MCF 10A (cell line): Measurements from ENCODE around the gene GBA2. TPM values are rescaled to one million over a fixed set of nuclear protein-coding genes. Genes with fewer than 3 reads are reported as not detected.

Source experiments
- BruUV-seq: library from RNA; stranded (reverse); fragments of 400-500 nt; replicated peaks from 2 replicates; lab custom pipeline; 2021; lab: Mats Ljungman, UMichigan
- CTCF ChIA-PET: fragments of 300-600 bp; sonication (Branson Sonifier 250); formaldehyde crosslinking; extraction: SDS; loops from one replicate; lab custom pipeline; 2021; ENCODE audit warnings: antibody characterized with exemption, inconsistent platforms; lab: Yijun Ruan, JAX
- POLR2A ChIA-PET: fragments of 300-600, 350-650 bp; sonication (Branson Sonifier 250); formaldehyde crosslinking; extraction: SDS; loops from one replicate; lab custom pipeline; 2020; ENCODE audit warnings: antibody characterized with exemption, inconsistent platforms; lab: Yijun Ruan, JAX
- DNase-seq: peaks from one replicate; pipeline ENCODE4 v3.0.0-alpha.2; 2018; ENCODE audit not compliant: unreplicated experiment
- H3K27ac Mint-ChIP-seq: one replicate; pipeline ENCODE4 v1.8.0; 2022; ENCODE audit warnings: mild to moderate bottlenecking, low read depth, mixed read lengths; ENCODE audit not compliant: unreplicated experiment
- H3K27me3 Mint-ChIP-seq: one replicate; pipeline ENCODE4 v1.8.0; 2022; ENCODE audit warnings: mixed read lengths; ENCODE audit not compliant: insufficient read depth, unreplicated experiment
- H3K36me3 Mint-ChIP-seq: one replicate; pipeline ENCODE4 v1.8.0; 2022; ENCODE audit warnings: mild to moderate bottlenecking, moderate library complexity, mixed read lengths; ENCODE audit not compliant: insufficient read depth, unreplicated experiment
- H3K4me1 Mint-ChIP-seq: one replicate; pipeline ENCODE4 v1.8.0; 2022; ENCODE audit warnings: mixed read lengths; ENCODE audit not compliant: insufficient read depth, unreplicated experiment
- H3K4me3 Mint-ChIP-seq: one replicate; pipeline ENCODE4 v1.8.0; 2022; ENCODE audit warnings: mild to moderate bottlenecking, moderate library complexity, mixed read lengths; ENCODE audit not compliant: unreplicated experiment
- H3K9me3 Mint-ChIP-seq: one replicate; pipeline ENCODE4 v1.8.0; 2022; ENCODE audit warnings: mixed read lengths; ENCODE audit not compliant: unreplicated experiment
- intact Hi-C: fragments of 100-400 bp; cut with micrococcal nuclease; formaldehyde crosslinking; loops from 2 replicates; pipeline ENCODE4 v1.14.1; 2022
- total RNA-seq: library from RNA; stranded (reverse); gene quantifications from 2 replicates; pipeline ENCODE4 v1.2.3, GENCODE V29; 2022
- TF ChIP-seq, protein P1 (sequence below): fragments of 200-600 bp; IDR thresholded peaks from one replicate; pipeline ENCODE4 v1.8.0; 2022; ENCODE audit warnings: antibody characterized with exemption, mild to moderate bottlenecking; ENCODE audit not compliant: unreplicated experiment

Gene GBA2
- total RNA-seq, 1 experiment from 2014 or later: 51.3 TPM

DNA sequence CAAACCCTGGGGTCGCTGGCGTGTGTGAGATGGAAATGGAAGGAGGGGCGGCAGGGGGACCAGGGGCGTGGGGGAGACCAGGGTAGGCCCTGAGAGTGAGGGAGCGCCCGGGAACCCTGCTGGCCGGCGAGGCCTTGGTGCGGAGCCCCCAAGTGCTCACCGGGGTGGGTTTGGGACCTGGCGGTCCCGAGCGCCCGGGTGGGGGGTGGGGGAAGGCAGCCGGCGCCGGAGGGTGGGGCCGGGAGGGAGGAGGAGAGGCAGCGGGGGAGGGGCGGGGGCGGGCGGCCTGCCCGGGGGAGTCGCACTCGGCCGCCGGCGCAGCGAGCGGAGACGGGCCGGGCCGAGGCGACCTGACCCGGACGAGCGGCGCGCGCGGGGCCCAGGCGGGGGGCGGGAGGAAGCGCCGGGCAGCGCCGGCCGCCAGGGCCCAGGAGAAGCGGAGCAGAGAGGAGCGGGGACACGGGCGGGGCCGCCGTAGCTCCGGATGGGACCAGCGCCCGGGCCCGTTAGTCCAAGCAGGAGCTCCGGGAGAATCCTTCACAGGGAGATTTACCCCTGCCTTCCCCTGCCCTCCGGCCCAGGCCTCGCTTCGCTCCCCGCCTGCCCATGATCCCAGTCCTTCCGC is 42.4 kb upstream of the GBA2 start, which contains the start of gene NPR2:
NPR2 (plus strand) TSS at position 295 of the 625 bp plus-strand sequence. CDS start 818 bp downstream, outside the sequence.
- ChIA-PET POLR2A (no interaction called here), CTCF (interaction anchor here (1.0 to 2.7 kb wide), 6 partner anchors 9 to 233 kb away, joined by 3 to 24 read pairs (median 4); no protein-coding TSS in a partner anchor)
- H3K4me3 Mint-ChIP-seq: no peak within 1 kb of the TSS
- TF ChIP-seq, protein P1, sequence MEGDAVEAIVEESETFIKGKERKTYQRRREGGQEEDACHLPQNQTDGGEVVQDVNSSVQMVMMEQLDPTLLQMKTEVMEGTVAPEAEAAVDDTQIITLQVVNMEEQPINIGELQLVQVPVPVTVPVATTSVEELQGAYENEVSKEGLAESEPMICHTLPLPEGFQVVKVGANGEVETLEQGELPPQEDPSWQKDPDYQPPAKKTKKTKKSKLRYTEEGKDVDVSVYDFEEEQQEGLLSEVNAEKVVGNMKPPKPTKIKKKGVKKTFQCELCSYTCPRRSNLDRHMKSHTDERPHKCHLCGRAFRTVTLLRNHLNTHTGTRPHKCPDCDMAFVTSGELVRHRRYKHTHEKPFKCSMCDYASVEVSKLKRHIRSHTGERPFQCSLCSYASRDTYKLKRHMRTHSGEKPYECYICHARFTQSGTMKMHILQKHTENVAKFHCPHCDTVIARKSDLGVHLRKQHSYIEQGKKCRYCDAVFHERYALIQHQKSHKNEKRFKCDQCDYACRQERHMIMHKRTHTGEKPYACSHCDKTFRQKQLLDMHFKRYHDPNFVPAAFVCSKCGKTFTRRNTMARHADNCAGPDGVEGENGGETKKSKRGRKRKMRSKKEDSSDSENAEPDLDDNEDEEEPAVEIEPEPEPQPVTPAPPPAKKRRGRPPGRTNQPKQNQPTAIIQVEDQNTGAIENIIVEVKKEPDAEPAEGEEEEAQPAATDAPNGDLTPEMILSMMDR: no peak
- BruUV-seq: no TSS peak
- H3K27me3 Mint-ChIP-seq: no peaks in the 10 kb centered on the region
- no peaks in the 10 kb centered on the region for H3K9me3 Mint-ChIP-seq
- H3K4me1 Mint-ChIP-seq: peaks cover 9% of the 10 kb centered on the region
- peaks cover 9% of the 10 kb centered on the region for H3K36me3 Mint-ChIP-seq
- no peak within 1 kb of the TSS for H3K27ac Mint-ChIP-seq
- no peak for DNase-seq
- intact Hi-C loops: loop anchor here (2.0 to 10.0 kb wide), 2 partner anchors 115 to 233 kb away; partner anchors contain the start of gene HRCT1

DNA sequence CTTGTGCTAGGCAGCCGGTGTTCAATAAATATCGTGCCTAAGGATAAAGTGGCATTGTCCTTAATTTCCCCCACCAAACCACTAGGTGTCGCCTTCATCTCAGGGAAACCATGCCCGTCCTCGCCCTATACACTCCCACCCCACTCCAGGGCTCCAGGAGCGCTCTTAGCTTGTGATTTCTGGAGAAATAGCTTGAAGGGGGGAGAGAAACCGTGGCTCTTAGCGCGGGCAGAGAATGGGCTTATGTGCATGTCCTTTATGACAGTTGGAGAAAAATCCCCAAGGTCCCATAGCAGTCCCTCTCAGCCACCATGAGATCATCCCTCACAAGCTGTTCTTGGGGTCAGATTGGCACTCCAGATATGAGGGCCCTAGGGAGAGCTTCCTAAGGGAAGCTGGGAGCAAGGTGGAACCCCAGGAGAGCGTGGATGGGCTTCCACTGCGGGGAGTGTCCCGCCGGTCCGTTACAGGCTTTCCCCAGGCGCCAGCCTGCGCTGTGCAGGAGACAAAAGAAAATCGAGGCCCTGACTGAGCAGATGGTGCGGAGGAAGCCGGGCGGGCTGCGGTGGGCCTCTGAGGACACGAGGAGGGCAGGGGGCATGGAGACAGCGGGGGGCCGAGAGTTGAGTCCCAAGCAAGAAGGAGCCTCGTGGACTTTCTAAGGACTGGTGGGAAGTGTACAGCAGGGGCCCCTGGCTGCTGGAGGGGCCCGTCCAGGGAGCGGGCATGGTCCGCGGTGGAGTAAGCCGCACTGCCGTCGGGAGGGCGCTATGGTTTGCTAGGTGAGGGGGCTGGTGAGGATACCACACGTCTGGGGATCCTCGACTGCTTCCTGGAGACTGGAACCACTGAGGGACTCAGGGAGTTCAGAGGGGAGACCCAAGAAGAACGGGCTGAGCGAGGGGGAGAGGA is 41.6 kb upstream of the GBA2 start:
- Mint-ChIP-seq H3K27me3 (no peaks in the 10 kb centered on the region), H3K36me3 (peaks cover 15% of the 10 kb centered on the region), H3K4me3 (no peak overlapping the region), H3K9me3 (no peaks in the 10 kb centered on the region), H3K4me1 (peaks cover 6% of the 10 kb centered on the region), H3K27ac (no peak overlapping the region)
- intact Hi-C loops: loop anchor here (1.0 to 10.0 kb wide), 5 partner anchors 25 to 234 kb away; partner anchors contain the start of genes HINT2 and HRCT1
- POLR2A ChIA-PET: interaction anchor here (0.6 to 1.5 kb wide), 9 partner anchors 8 to 280 kb away, joined by 3 to 6 read pairs (median 3); partner anchors contain the start of genes HRCT1 and SPAG8
- BruUV-seq: no TSS peak
- TF ChIP-seq, protein P1: peak; percentile 69
- CTCF ChIA-PET: interaction anchor here (0.6 to 3.8 kb wide), 58 partner anchors 8 to 1689 kb away, joined by 3 to 63 read pairs (median 5); partner anchors contain the start of genes HINT2 and SPAG8
- DNase-seq: peak; percentile 78

DNA sequence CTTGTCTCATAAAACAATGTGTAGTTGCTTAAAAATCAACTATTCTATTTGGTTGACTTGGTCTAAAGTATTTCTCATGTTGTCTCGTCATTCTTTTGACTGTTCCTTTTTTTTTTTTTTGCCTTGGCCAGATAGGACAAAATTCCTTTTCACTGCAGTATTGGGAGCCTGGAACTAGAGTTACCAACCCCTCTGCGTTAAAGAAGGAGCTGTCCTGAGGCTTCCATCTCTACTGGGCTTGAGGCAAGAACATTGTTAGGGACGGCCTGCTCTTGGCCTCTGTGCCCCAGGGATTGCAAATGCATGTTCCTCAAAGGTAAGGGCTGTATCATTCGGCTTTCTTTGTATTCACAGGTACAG is 41.0 kb upstream of the GBA2 start:
- no TSS peak for BruUV-seq
- CTCF ChIA-PET: interaction anchor here (0.6 to 3.8 kb wide), 51 partner anchors 8 to 265 kb away, joined by 3 to 63 read pairs (median 6); partner anchors contain the start of genes HINT2 and SPAG8
- intact Hi-C loops: loop anchor here (1.0 to 10.0 kb wide), 5 partner anchors 25 to 235 kb away; partner anchors contain the start of genes HINT2 and HRCT1
- H3K36me3 Mint-ChIP-seq: peaks cover 15% of the 10 kb centered on the region
- POLR2A ChIA-PET: interaction anchor here (0.6 to 1.5 kb wide), 10 partner anchors 8 to 280 kb away, joined by 3 to 6 read pairs (median 3); partner anchors contain the start of genes HRCT1 and SPAG8
- TF ChIP-seq, protein P1: no peak
- H3K27me3 Mint-ChIP-seq: no peaks in the 10 kb centered on the region
- no peak for DNase-seq
- H3K9me3 Mint-ChIP-seq: no peaks in the 10 kb centered on the region
- H3K4me3 Mint-ChIP-seq: no peak overlapping the region
- no peaks in the 10 kb centered on the region for H3K4me1 Mint-ChIP-seq
- no peak overlapping the region for H3K27ac Mint-ChIP-seq
